GM12875 (cell line): ENCODE measurements around the gene MTARC2.

Experiments
- H3K4me3 ChIP-seq: one replicate; pipeline ENCODE4 v1.5.1; 2011; ENCODE audit warnings: low read depth, low read length, control low read depth
- TF ChIP-seq, protein P1 (sequence below): IDR thresholded peaks from 2 replicates; pipeline ENCODE4 v1.5.1; 2011; ENCODE audit warnings: low read depth, mild to moderate bottlenecking, control low read depth, inconsistent platforms, low read length, moderate library complexity, borderline replicate concordance; ENCODE audit not compliant: insufficient read depth

MTARC2 gene

DNA sequence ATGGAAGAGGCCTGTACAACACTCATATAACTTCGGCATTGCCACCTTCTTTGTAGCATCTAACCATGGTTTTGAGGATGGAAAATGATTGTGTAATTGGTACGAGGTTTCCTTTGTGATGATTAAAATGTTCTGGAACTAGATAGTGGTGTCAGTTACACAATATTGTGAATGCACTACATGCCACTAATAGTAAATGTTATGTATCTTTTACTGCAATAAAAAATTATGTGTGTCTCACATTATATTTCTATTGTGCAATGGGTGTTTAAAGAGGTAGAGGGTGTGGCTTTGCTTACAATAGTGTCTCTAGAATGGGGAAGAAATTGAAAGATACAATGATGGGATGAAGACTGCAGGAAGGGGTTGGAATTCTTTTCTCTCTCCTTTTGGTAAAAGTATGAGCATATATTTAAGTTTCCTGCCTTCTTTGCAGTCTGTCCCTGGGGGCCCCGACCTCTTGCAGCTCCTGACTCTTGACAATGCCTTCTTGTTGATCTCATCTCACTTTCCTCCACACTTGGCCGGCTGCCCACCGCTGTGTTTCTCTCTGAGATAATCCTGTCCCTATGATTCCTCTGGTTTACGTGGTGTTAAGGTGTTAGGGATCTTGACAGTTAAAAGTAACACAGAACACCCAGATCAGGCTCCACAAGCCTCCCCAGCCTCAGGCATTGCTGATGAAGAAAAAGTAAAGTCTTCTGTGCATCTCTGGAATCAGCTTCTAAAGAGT is 77.9 kb downstream of the MTARC2 start:
- no peak overlapping the region for H3K4me3 ChIP-seq
- TF ChIP-seq, protein P1, sequence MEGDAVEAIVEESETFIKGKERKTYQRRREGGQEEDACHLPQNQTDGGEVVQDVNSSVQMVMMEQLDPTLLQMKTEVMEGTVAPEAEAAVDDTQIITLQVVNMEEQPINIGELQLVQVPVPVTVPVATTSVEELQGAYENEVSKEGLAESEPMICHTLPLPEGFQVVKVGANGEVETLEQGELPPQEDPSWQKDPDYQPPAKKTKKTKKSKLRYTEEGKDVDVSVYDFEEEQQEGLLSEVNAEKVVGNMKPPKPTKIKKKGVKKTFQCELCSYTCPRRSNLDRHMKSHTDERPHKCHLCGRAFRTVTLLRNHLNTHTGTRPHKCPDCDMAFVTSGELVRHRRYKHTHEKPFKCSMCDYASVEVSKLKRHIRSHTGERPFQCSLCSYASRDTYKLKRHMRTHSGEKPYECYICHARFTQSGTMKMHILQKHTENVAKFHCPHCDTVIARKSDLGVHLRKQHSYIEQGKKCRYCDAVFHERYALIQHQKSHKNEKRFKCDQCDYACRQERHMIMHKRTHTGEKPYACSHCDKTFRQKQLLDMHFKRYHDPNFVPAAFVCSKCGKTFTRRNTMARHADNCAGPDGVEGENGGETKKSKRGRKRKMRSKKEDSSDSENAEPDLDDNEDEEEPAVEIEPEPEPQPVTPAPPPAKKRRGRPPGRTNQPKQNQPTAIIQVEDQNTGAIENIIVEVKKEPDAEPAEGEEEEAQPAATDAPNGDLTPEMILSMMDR = no peak

DNA sequence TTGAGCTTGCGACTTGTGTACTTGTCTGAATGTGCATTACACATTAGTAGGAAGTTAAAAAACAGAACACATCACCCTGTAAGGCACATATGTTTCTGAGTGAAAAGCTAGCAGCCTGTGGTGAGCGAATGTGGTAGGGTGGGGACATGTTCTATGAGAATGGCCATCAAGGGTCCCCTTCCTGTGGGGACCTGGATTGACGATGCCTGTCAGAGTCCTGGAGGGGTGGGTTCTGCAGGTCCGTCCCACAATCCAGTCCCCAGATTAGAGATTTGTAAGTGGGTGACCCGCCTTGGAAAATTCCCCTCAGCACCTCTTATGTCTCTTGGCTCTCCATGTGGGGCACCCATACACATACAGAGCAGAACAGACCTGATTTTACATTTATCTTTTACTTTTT is 78.6 kb downstream of the MTARC2 start:
- H3K4me3 ChIP-seq = no peak overlapping the region
- TF ChIP-seq, protein P1 = no peak

DNA sequence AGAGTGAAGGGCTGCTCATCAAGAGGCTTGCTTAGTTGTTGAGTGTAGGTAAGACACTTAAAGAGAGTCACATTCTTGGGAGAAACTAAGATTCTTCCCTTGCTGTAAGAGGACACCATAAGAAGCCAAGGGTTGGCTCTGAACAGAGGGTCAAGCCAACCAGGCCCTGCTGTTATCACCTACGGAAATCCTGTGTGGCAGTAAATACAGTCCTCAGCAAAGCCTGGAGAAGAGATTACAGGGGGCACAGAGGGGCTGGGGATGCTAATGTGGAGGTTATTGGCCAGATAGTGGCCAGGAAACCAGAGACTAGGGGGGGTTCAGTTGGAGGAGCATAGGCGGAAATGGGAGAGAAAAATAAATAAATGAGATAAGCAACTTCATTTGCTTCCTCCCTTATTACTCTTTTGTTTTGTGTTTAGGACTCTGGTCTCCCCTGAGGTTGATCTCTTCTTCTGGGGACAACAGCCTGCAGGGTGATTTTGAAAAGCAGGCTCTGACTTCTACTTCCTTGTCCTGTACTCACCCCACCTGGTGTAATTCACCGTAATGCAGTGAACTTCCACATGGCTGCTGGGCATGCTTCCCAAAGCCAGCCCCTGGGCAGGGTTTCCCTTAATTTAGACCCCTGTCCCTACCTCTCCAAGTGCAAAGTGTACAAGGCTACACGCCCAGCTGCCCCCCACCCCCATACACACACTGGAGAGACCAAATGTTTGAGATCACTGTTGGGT is 79.5 kb downstream of the MTARC2 start:
- TF ChIP-seq, protein P1 = no peak
- H3K4me3 ChIP-seq = no peak overlapping the region

DNA sequence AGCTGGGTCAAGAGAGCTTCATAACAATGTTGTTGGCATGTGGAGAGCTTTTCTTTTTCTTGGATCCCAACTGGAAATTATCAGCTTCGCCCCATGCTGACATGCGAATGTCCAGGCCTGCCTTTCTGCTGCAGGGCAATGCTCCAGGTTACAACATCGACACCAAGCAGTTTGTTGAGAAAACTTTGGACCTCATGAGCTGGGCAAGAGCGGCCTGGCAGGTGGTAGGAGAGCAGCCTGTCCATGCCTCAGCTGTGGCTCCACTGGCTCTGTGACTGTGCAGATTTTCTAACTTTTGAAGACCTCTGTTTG is 80.0 kb downstream of the MTARC2 start:
- no peak overlapping the region for H3K4me3 ChIP-seq
- TF ChIP-seq, protein P1 = no peak

DNA sequence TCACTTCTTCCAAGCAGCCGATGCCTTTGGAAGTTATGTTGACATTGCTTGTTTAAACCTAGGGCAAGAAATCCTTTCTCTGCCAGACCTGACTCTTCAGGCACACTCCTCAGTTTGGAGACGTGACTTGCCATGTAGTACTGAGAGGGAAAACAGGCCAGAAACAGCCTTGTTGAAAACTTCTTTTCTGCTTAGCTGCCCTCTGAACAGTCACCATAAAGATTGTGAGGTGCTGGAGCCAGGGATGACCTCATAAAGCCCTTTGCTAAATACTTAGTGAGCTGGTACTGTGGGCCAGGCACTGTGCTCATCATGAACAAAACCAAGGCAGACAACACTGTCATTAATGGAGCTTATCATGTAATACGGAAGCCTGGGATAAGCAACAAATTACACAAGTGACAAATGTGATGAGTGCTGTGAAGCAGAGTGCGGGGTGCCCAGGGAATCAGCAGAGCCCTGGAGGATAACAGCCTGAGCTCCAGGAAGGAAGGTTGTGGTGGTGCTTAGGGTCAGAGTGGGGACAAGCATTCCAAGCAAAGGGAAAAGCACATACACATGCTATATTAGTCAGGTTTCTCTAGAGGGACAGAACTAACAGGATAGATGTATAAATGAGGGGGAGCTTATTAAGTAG is 80.9 kb downstream of the MTARC2 start:
- H3K4me3 ChIP-seq = no peak overlapping the region
- TF ChIP-seq, protein P1 = no peak

DNA sequence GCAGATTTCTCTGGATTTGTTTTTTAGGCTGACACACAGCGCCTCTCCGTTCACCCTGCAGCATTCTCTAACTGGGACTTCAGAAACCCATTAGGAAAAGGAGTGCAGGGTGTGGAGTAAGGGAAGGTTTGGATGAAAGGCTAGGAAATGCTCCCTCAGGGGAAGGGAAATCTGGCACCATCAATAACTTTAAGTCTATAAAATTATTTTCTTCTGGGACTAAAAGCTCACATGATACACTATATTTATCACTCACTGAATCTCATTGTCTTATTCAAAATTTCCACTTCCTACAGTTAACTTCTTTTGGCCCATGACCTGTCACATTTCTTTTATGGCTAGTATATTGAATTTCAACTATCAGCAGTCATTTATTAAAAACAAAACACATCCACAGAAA is 85.3 kb downstream of the MTARC2 start:
- H3K4me3 ChIP-seq = no peak overlapping the region
- TF ChIP-seq, protein P1 = no peak
